Stimulated activated CD8-positive, alpha-beta memory T cell treated with anti-CD3 and anti-CD28 coated beads, Interleukin-4, amount 100 ng/mL, for 1 hour (primary cell): Measurements from ENCODE around the gene CYP11A1.

Source experiments
- DNase-seq, 2 donors: peaks; one replicate each; pipeline ENCODE4 v3.0.0-alpha.2; 2020; ENCODE audit warnings: low read depth in 2 of 2, low spot score in 1 of 2

CYP11A1 gene

GRCh38 chr15:74350295-74351275 lies 16.9 kb downstream of the CYP11A1 start:
- DNase-seq = no peak

GRCh38 chr15:74349241-74349778 lies 18.1 kb downstream of the CYP11A1 start:
- no peak for DNase-seq

GRCh38 chr15:74347757-74348250 lies 19.6 kb downstream of the CYP11A1 start:
- DNase-seq = no peak

GRCh38 chr15:74345051-74345450 lies 22.4 kb downstream of the CYP11A1 start:
- DNase-seq = no peak

- no peak for DNase-seq
Measured at GRCh38 chr15:74343797-74344127, 23.7 kb downstream of the CYP11A1 start.

GRCh38 chr15:74343127-74343796 lies 24.2 kb downstream of the CYP11A1 start:
- DNase-seq = no peak

GRCh38 chr15:74340150-74340549 lies 27.3 kb downstream of the CYP11A1 start:
- no peak for DNase-seq

- no peak for DNase-seq
Measured at GRCh38 chr15:74339371-74339770, 28.1 kb downstream of the CYP11A1 start.

GRCh38 chr15:74338676-74339075 lies 28.8 kb downstream of the CYP11A1 start:
- no peak for DNase-seq

- DNase-seq = no peak
Measured at GRCh38 chr15:74337607-74338211, 29.7 kb downstream of the CYP11A1 start.

GRCh38 chr15:74337146-74337545 lies 30.3 kb downstream of the CYP11A1 start:
- DNase-seq = no peak

- DNase-seq = no peak
Measured at GRCh38 chr15:74336061-74337005, 31.1 kb downstream of the CYP11A1 start.

GRCh38 chr15:74335396-74335795 lies 32.0 kb downstream of the CYP11A1 start:
- no peak for DNase-seq

GRCh38 chr15:74334127-74334526 lies 33.3 kb downstream of the CYP11A1 start:
- no peak for DNase-seq

GRCh38 chr15:74333662-74334061 lies 33.8 kb downstream of the CYP11A1 start:
- no peak for DNase-seq

- DNase-seq = no peak
Measured at GRCh38 chr15:74333093-74333492, 34.4 kb downstream of the CYP11A1 start.

- DNase-seq = no peak
Measured at GRCh38 chr15:74332611-74333010, 34.8 kb downstream of the CYP11A1 start.

GRCh38 chr15:74332011-74332410 lies 35.4 kb downstream of the CYP11A1 start:
- no peak for DNase-seq

GRCh38 chr15:74330861-74331408 lies 36.5 kb downstream of the CYP11A1 start:
- no peak for DNase-seq
